Measurements from ENCODE around the gene PHKA1.
"Not testable (repeated sequence)": the region's sequence is repeated elsewhere in the genome, so short reads cannot be mapped to it uniquely, and the experiment has no call there.

GRCh38 chrX:72591038-72591437, 123.1 kb downstream of the PHKA1 start:
- not testable (repeated sequence) for TF ChIP-seq CTCF (IDR thresholded peaks at IDR 0.05; ENCODE audit: low read depth, low read length, poor library complexity, severe bottlenecking); EZH2phosphoT487 (IDR thresholded peaks at IDR 0.05; ENCODE audit: borderline replicate concordance, low read length)
